ENCODE results near the gene NCR2. TPM values are rescaled to one million over a fixed set of nuclear protein-coding genes. Genes with fewer than 3 reads are reported as not detected.

The NCR2 gene
- total RNA-seq, 1 experiment from 2014 or later = not detected

- DNase-seq (ENCODE audit: low spot score) = no peak
- Histone ChIP-seq H3K36me3 (ENCODE audit: insufficient read depth, low read length, poor library complexity, severe bottlenecking) (no peaks in the 10 kb centered on the region), H3K9me3 (ENCODE audit: low read depth, low read length, poor library complexity, severe bottlenecking) (peaks cover 9% of the 10 kb centered on the region), H3K27ac (ENCODE audit: low read depth, low read length, poor library complexity, severe bottlenecking) (no peak overlapping the region), H3K4me1 (ENCODE audit: insufficient read depth, low read length, poor library complexity, severe bottlenecking) (no peaks in the 10 kb centered on the region), H3K4me3 (ENCODE audit: low read depth, low read length, poor library complexity, severe bottlenecking) (no peak overlapping the region), H3K27me3 (replicated peaks; ENCODE audit: insufficient read depth, low read depth, low read length, poor library complexity) (peaks cover 9% of the 10 kb centered on the region)
- BruUV-seq (replicated peaks) = no TSS peak
- TF ChIP-seq CTCF (conservative IDR thresholded peaks at IDR 0.05; ENCODE audit: low read depth, low read length) = no peak
- no peak for TF ChIP-seq EZH2 (IDR thresholded peaks at IDR 0.05; ENCODE audit: borderline replicate concordance, low read depth, low read length, poor library complexity, severe bottlenecking)
- ChIA-PET POLR2A (ENCODE audit: low non-redundant PET) (no interaction called here), CTCF (no interaction called here)
- intact Hi-C loops (cut with micrococcal nuclease; ENCODE audit: unreplicated experiment) = no loop called here
Observed at GRCh38 chr6:41392246-41392645, 56.8 kb downstream of the NCR2 start.

- no peaks in the 10 kb centered on the region for H3K4me1 ChIP-seq (ENCODE audit: insufficient read depth, low read length, poor library complexity, severe bottlenecking)
- H3K27me3 ChIP-seq (replicated peaks; ENCODE audit: insufficient read depth, low read depth, low read length, poor library complexity) = no peaks in the 10 kb centered on the region
- no peak for TF ChIP-seq EZH2 (IDR thresholded peaks at IDR 0.05; ENCODE audit: borderline replicate concordance, low read depth, low read length, poor library complexity, severe bottlenecking)
- no peak for TF ChIP-seq CTCF (conservative IDR thresholded peaks at IDR 0.05; ENCODE audit: low read depth, low read length)
- H3K4me3 ChIP-seq (ENCODE audit: low read depth, low read length, poor library complexity, severe bottlenecking) = no peak overlapping the region
- H3K36me3 ChIP-seq (ENCODE audit: insufficient read depth, low read length, poor library complexity, severe bottlenecking) = no peaks in the 10 kb centered on the region
- DNase-seq (ENCODE audit: low spot score) = no peak
- ChIA-PET POLR2A (ENCODE audit: low non-redundant PET) (no interaction called here), CTCF (no interaction called here)
- no peak overlapping the region for H3K27ac ChIP-seq (ENCODE audit: low read depth, low read length, poor library complexity, severe bottlenecking)
- no TSS peak for BruUV-seq (replicated peaks)
- peaks cover 9% of the 10 kb centered on the region for H3K9me3 ChIP-seq (ENCODE audit: low read depth, low read length, poor library complexity, severe bottlenecking)
- intact Hi-C loops (cut with micrococcal nuclease; ENCODE audit: unreplicated experiment) = no loop called here
Observed at GRCh38 chr6:41396335-41396734, 60.9 kb downstream of the NCR2 start.

GRCh38 chr6:41399424-41399823 is 64.0 kb downstream of the NCR2 start:
- no peak for DNase-seq (ENCODE audit: low spot score)
- H3K4me3 ChIP-seq (ENCODE audit: low read depth, low read length, poor library complexity, severe bottlenecking) = no peak overlapping the region
- H3K27me3 ChIP-seq (replicated peaks; ENCODE audit: insufficient read depth, low read depth, low read length, poor library complexity) = no peaks in the 10 kb centered on the region
- no peaks in the 10 kb centered on the region for H3K36me3 ChIP-seq (ENCODE audit: insufficient read depth, low read length, poor library complexity, severe bottlenecking)
- no TSS peak for BruUV-seq (replicated peaks)
- peaks cover 3% of the 10 kb centered on the region for H3K9me3 ChIP-seq (ENCODE audit: low read depth, low read length, poor library complexity, severe bottlenecking)
- no peak for TF ChIP-seq CTCF (conservative IDR thresholded peaks at IDR 0.05; ENCODE audit: low read depth, low read length)
- H3K4me1 ChIP-seq (ENCODE audit: insufficient read depth, low read length, poor library complexity, severe bottlenecking) = no peaks in the 10 kb centered on the region
- H3K27ac ChIP-seq (ENCODE audit: low read depth, low read length, poor library complexity, severe bottlenecking) = no peak overlapping the region
- intact Hi-C loops (cut with micrococcal nuclease; ENCODE audit: unreplicated experiment) = no loop called here
- CTCF ChIA-PET = no interaction called here
- POLR2A ChIA-PET (ENCODE audit: low non-redundant PET) = no interaction called here

Other genes with a start within 250 kb of the NCR2 start
- gene TREML1, start 181.3 kb upstream of the NCR2 start, total RNA-seq (2021) = not detected in 2 replicates
- not detected in 2 replicates for gene TREM2, start 172.5 kb upstream of the NCR2 start, total RNA-seq (2021)
- not detected in 2 replicates for gene TREML2, start 134.5 kb upstream of the NCR2 start, total RNA-seq (2021)
- not detected in 2 replicates for gene TREML4, start 107.3 kb upstream of the NCR2 start, total RNA-seq (2021)
- gene TREM1, start 48.9 kb upstream of the NCR2 start, total RNA-seq (2021) = not detected in 2 replicates
- 53.9 and 56.7 TPM in 2 replicates for gene FOXP4, start 210.8 kb downstream of the NCR2 start, total RNA-seq (2021)

All from A673 (cell line).